ENCODE measurements around the gene KIF1B. TPM values are rescaled to one million over a fixed set of nuclear protein-coding genes. Genes with fewer than 3 reads are reported as not detected.

KIF1B gene
- total RNA-seq, 1 experiment from 2014 or later, result 57.7 TPM

- H3K9ac ChIP-seq (ENCODE audit: extremely low read depth, insufficient read length, low read length), result no peak overlapping the region
- peak overlapping the region in 1 of 3 experiments; percentile 84; a peak in 3 of 7 replicates for H3K27ac Mint-ChIP-seq
- no peaks in the 10 kb centered on the region for H3K79me1 ChIP-seq (ENCODE audit: insufficient read depth, low read depth, low read length, poor library complexity, severe bottlenecking)
- no peaks in the 10 kb centered on the region for H3K27me3 Mint-ChIP-seq (ENCODE audit: low read depth)
- no peak overlapping the region for H3K4me2 ChIP-seq (ENCODE audit: insufficient read depth, insufficient read length, low read length)
- no peak overlapping the region for H4K91ac ChIP-seq (ENCODE audit: insufficient read length, low read depth, low read length)
- no peak overlapping the region for H3K4me3 Mint-ChIP-seq
- no peak overlapping the region for H3K4ac ChIP-seq (ENCODE audit: low read depth, low read length)
- H2BK5ac ChIP-seq (ENCODE audit: insufficient read length, low read length), result no peak overlapping the region
- no peak overlapping the region for H4K8ac ChIP-seq (replicated peaks; ENCODE audit: insufficient read length, low read depth, low read length)
- H3K27me3 ChIP-seq (ENCODE audit: insufficient read depth, low read length), result no peaks in the 10 kb centered on the region
- no peak overlapping the region for H4K5ac ChIP-seq (ENCODE audit: insufficient read length, low read depth, low read length)
- peaks cover 7 to 16% (median 8%) of the 10 kb centered on the region in 3 experiments; a peak in 6 of 7 replicates for H3K36me3 Mint-ChIP-seq (ENCODE audit: insufficient read depth in 1 of 3, low read depth in 3 of 3)
- H3K9me3 Mint-ChIP-seq, result peaks cover 4 to 6% of the 10 kb centered on the region in 2 experiments; a peak in 4 of 5 replicates
- no peak for DNase-seq
- WGBS (ENCODE audit: extremely low coverage, insufficient read length, low lambda C conversion rate), result no CpG with 5 or more reads among the region's 6 CpGs
- TF ChIP-seq CTCF (conservative IDR thresholded peaks at IDR 0.05), result no peak
- no peaks in the 10 kb centered on the region for H4K20me1 ChIP-seq (ENCODE audit: control insufficient read depth, insufficient read depth, insufficient read length)
- H2BK120ac ChIP-seq (ENCODE audit: low read depth, low read length, poor library complexity, severe bottlenecking), result no peak overlapping the region
- H3K56ac ChIP-seq (ENCODE audit: insufficient read length, low read depth, low read length), result no peak overlapping the region
- H3K9me3 ChIP-seq (ENCODE audit: control insufficient read depth, low read depth, low read length), result no peaks in the 10 kb centered on the region
- H3K23ac ChIP-seq (ENCODE audit: insufficient read length, low read depth, low read length), result no peak overlapping the region
- no peak overlapping the region for H2AFZ ChIP-seq (ENCODE audit: low read length)
- no peak overlapping the region for H2AK5ac ChIP-seq (ENCODE audit: insufficient read length, low read length)
- no peaks in the 10 kb centered on the region for H3K4me1 ChIP-seq (ENCODE audit: insufficient read depth, low read length)
- H2BK12ac ChIP-seq (ENCODE audit: insufficient read length, low read depth, low read length), result no peak overlapping the region
- H2BK20ac ChIP-seq (ENCODE audit: low read depth, low read length, poor library complexity, severe bottlenecking), result no peak overlapping the region
- no peak overlapping the region for H3T11ph ChIP-seq (ENCODE audit: low read length)
- H3K79me2 ChIP-seq (ENCODE audit: insufficient read depth, low read length), result no peaks in the 10 kb centered on the region
- peaks cover 9 to 12% of the 10 kb centered on the region in 2 experiments for H3K4me1 Mint-ChIP-seq
- no peak overlapping the region for H3K14ac ChIP-seq (ENCODE audit: insufficient read depth, low read length)
- H3K23me2 ChIP-seq (ENCODE audit: insufficient read length, low read depth, low read length, poor library complexity, severe bottlenecking), result no peaks in the 10 kb centered on the region
- no peak overlapping the region for H3K27ac ChIP-seq (ENCODE audit: insufficient read length, low read depth, low read length)
- no peak overlapping the region for H2BK15ac ChIP-seq (ENCODE audit: low read depth, low read length)
- H3K18ac ChIP-seq (ENCODE audit: insufficient read length, low read depth, low read length), result no peak overlapping the region
These were observed 179.1 kb downstream of the KIF1B start for GRCh38 chr1:10389271-10389973.
